ENCODE results near the gene GAB1. TPM values are rescaled to one million over a fixed set of nuclear protein-coding genes. Genes with fewer than 3 reads are reported as not detected.

Gene GAB1
- total RNA-seq, 1 experiment from 2014 or later: 15.3 TPM

- no peak overlapping the region for H2BK15ac ChIP-seq (ENCODE audit: low read depth, low read length)
- H3K27ac ChIP-seq (ENCODE audit: insufficient read length, low read depth, low read length): no peak overlapping the region
- H3K18ac ChIP-seq (ENCODE audit: insufficient read length, low read depth, low read length): no peak overlapping the region
- H4K8ac ChIP-seq (replicated peaks; ENCODE audit: insufficient read length, low read depth, low read length): no peak overlapping the region
- H3K79me1 ChIP-seq (ENCODE audit: insufficient read depth, low read depth, low read length, poor library complexity, severe bottlenecking): no peaks in the 10 kb centered on the region
- H3K9me3 Mint-ChIP-seq: no peaks in the 10 kb centered on the region
- no peaks in the 10 kb centered on the region for H3K9me3 ChIP-seq (ENCODE audit: control insufficient read depth, low read depth, low read length)
- H3K79me2 ChIP-seq (ENCODE audit: insufficient read depth, low read length): no peaks in the 10 kb centered on the region
- no peak overlapping the region for H3K14ac ChIP-seq (ENCODE audit: insufficient read depth, low read length)
- no peak overlapping the region for H2BK120ac ChIP-seq (ENCODE audit: low read depth, low read length, poor library complexity, severe bottlenecking)
- H3K9ac ChIP-seq (ENCODE audit: extremely low read depth, insufficient read length, low read length): no peak overlapping the region
- H2BK12ac ChIP-seq (ENCODE audit: insufficient read length, low read depth, low read length): no peak overlapping the region
- H3K36me3 Mint-ChIP-seq (ENCODE audit: insufficient read depth in 1 of 3, low read depth in 3 of 3): no peaks in the 10 kb centered on the region
- TF ChIP-seq CTCF (conservative IDR thresholded peaks at IDR 0.05): no peak
- H3K23me2 ChIP-seq (ENCODE audit: insufficient read length, low read depth, low read length, poor library complexity, severe bottlenecking): no peaks in the 10 kb centered on the region
- no peak overlapping the region for H4K91ac ChIP-seq (ENCODE audit: insufficient read length, low read depth, low read length)
- H3K4ac ChIP-seq (ENCODE audit: low read depth, low read length): no peak overlapping the region
- no peak overlapping the region for H3K4me3 Mint-ChIP-seq
- no peak overlapping the region for H3K23ac ChIP-seq (ENCODE audit: insufficient read length, low read depth, low read length)
- no peaks in the 10 kb centered on the region for H3K27me3 ChIP-seq (ENCODE audit: insufficient read depth, low read length)
- no peak overlapping the region for H2AK5ac ChIP-seq (ENCODE audit: insufficient read length, low read length)
- no peak for DNase-seq
- H3T11ph ChIP-seq (ENCODE audit: low read length): no peak overlapping the region
- no peak overlapping the region for H3K4me2 ChIP-seq (ENCODE audit: insufficient read depth, insufficient read length, low read length)
- H3K27ac Mint-ChIP-seq: no peak overlapping the region
- H3K27me3 Mint-ChIP-seq (ENCODE audit: low read depth): no peaks in the 10 kb centered on the region
- no peaks in the 10 kb centered on the region for H3K4me1 ChIP-seq (ENCODE audit: insufficient read depth, low read length)
- H3K4me1 Mint-ChIP-seq: no peaks in the 10 kb centered on the region
- WGBS (ENCODE audit: extremely low coverage, insufficient read length, low lambda C conversion rate): no CpG with 5 or more reads among the region's 3 CpGs
- no peak overlapping the region for H4K5ac ChIP-seq (ENCODE audit: insufficient read length, low read depth, low read length)
- no peaks in the 10 kb centered on the region for H4K20me1 ChIP-seq (ENCODE audit: control insufficient read depth, insufficient read depth, insufficient read length)
- no peak overlapping the region for H2BK20ac ChIP-seq (ENCODE audit: low read depth, low read length, poor library complexity, severe bottlenecking)
- H2BK5ac ChIP-seq (ENCODE audit: insufficient read length, low read length): no peak overlapping the region
- H3K56ac ChIP-seq (ENCODE audit: insufficient read length, low read depth, low read length): no peak overlapping the region
- no peak overlapping the region for H2AFZ ChIP-seq (ENCODE audit: low read length)
Observed at GRCh38 chr4:143294310-143294709, 42.4 kb upstream of the GAB1 start.
